IMR-90 (cell line): ENCODE data around the gene ZNF502. TPM values are rescaled to one million over a fixed set of nuclear protein-coding genes. Genes with fewer than 3 reads are reported as not detected.

Source experiments
- ATAC-seq: fragments of 200-7000 bp; cut with Tn5 transposase; 2 replicates; pipeline ENCODE4 v1.9.1; 2020; ENCODE audit warnings: low read depth, mild to moderate bottlenecking, moderate library complexity
- BruUV-seq: library from RNA; stranded (reverse); fragments of 400-500 nt; replicated peaks from 2 replicates; lab custom pipeline; 2021; lab: Mats Ljungman, UMichigan
- CTCF ChIA-PET: fragments of 300-600 bp; formaldehyde crosslinking; extraction: SDS; loops from one replicate; lab custom pipeline; 2021; ENCODE audit warnings: antibody characterized with exemption; lab: Yijun Ruan, JAX
- POLR2A ChIA-PET: fragments of 300-600 bp; sonication (Branson Sonifier 250); formaldehyde crosslinking; loops from one replicate; lab custom pipeline; 2022; ENCODE audit warnings: antibody characterized with exemption; ENCODE audit not compliant: unreplicated experiment; lab: Charles Lee
- DNase-seq: peaks from one replicate; pipeline ENCODE4 v3.0.0; 2013
- H2AFZ ChIP-seq: replicated peaks from 2 replicates; pipeline ENCODE3; 2013; ENCODE audit warnings: low read length, mild to moderate bottlenecking; ENCODE audit not compliant: poor library complexity
- H2AK5ac ChIP-seq: 2 replicates; pipeline ENCODE4 v1.6.1; 2013; ENCODE audit warnings: low read depth, low read length, inconsistent platforms
- H2AK9ac ChIP-seq: replicated peaks from 2 replicates; pipeline ENCODE3; 2013; ENCODE audit warnings: mild to moderate bottlenecking, low read depth, low read length, moderate library complexity; ENCODE audit not compliant: poor library complexity
- H2BK120ac ChIP-seq: 2 replicates; pipeline ENCODE4 v1.6.1; 2013; ENCODE audit warnings: low read depth, low read length, inconsistent platforms
- H2BK15ac ChIP-seq: 3 replicates; pipeline ENCODE4 v1.6.1; 2013; ENCODE audit warnings: low read depth, low read length, inconsistent platforms
- H2BK20ac ChIP-seq: 2 replicates; pipeline ENCODE4 v1.6.1; 2013; ENCODE audit warnings: low read depth, mild to moderate bottlenecking, inconsistent platforms, low read length, moderate library complexity
- H2BK5ac ChIP-seq: 2 replicates; pipeline ENCODE4 v1.6.1; 2013; ENCODE audit warnings: mild to moderate bottlenecking, low read depth, low read length, inconsistent platforms; ENCODE audit not compliant: poor library complexity, severe bottlenecking
- H3K14ac ChIP-seq: replicated peaks from 2 replicates; pipeline ENCODE4 v1.6.1; 2013; ENCODE audit warnings: low read depth, low read length, inconsistent platforms
- H3K18ac ChIP-seq: 2 replicates; pipeline ENCODE4 v1.6.1; 2013; ENCODE audit warnings: low read depth, low read length, control low read depth
- H3K23ac ChIP-seq: 2 replicates; pipeline ENCODE4 v1.6.1; 2013; ENCODE audit warnings: low read depth, low read length, inconsistent platforms
- H3K27ac ChIP-seq: 2 replicates; pipeline ENCODE4 v1.5.1; 2013; ENCODE audit warnings: mild to moderate bottlenecking, control low read depth, low read length; ENCODE audit not compliant: insufficient read depth
- H3K27me3 ChIP-seq: 2 replicates; pipeline ENCODE4 v1.6.1; 2013; ENCODE audit warnings: low read length; ENCODE audit not compliant: control insufficient read depth, insufficient read depth
- H3K36me3 ChIP-seq: 2 replicates; pipeline ENCODE4 v1.6.1; 2013; ENCODE audit warnings: low read length, mixed read lengths; ENCODE audit not compliant: control insufficient read depth, insufficient read depth
- H3K4ac ChIP-seq: 2 replicates; pipeline ENCODE4 v1.6.1; 2013; ENCODE audit warnings: low read depth, low read length, inconsistent platforms
- H3K4me1 ChIP-seq: 2 replicates; pipeline ENCODE4 v1.6.1; 2013; ENCODE audit warnings: low read length, mixed read lengths; ENCODE audit not compliant: control insufficient read depth, insufficient read depth
- H3K4me2 ChIP-seq: 2 replicates; pipeline ENCODE4 v1.6.1; 2013; ENCODE audit warnings: low read depth, mild to moderate bottlenecking, control low read depth, low read length, moderate library complexity
- H3K4me3 ChIP-seq: 2 replicates; pipeline ENCODE4 v1.5.1; 2013; ENCODE audit warnings: low read depth, mild to moderate bottlenecking, control low read depth, low read length, moderate library complexity; ENCODE audit not compliant: insufficient read depth
- H3K56ac ChIP-seq: 2 replicates; pipeline ENCODE4 v1.6.1; 2013; ENCODE audit warnings: low read length, inconsistent platforms; ENCODE audit not compliant: insufficient read depth; ENCODE audit errors: extremely low read depth
- H3K79me1 ChIP-seq, 2 experiments: 2 replicates each; pipeline ENCODE4 v1.6.1; 2013; ENCODE audit warnings: low read length in 2 of 2, inconsistent platforms in 1 of 2, low read depth in 1 of 2
- H3K9ac ChIP-seq: 2 replicates; pipeline ENCODE4 v1.6.1; 2013; ENCODE audit warnings: low read depth, low read length, control low read depth
- H3K9me1 ChIP-seq: 2 replicates; pipeline ENCODE4 v1.6.1; 2013; ENCODE audit warnings: low read length, inconsistent platforms; ENCODE audit not compliant: insufficient read depth
- H3K9me3 ChIP-seq: 2 replicates; pipeline ENCODE4 v1.6.1; 2013; ENCODE audit warnings: low read length; ENCODE audit not compliant: control insufficient read depth, insufficient read depth
- H4K20me1 ChIP-seq: 2 replicates; pipeline ENCODE4 v1.6.1; 2013; ENCODE audit warnings: low read length, inconsistent platforms; ENCODE audit not compliant: insufficient read depth
- H4K5ac ChIP-seq: 2 replicates; pipeline ENCODE4 v1.6.1; 2013; ENCODE audit warnings: mild to moderate bottlenecking, low read depth, low read length, control low read depth
- H4K8ac ChIP-seq, 2 experiments: 2 replicates each; pipeline ENCODE4 v1.6.1; 2013; ENCODE audit warnings: low read depth in 2 of 2, low read length in 2 of 2, control low read depth in 1 of 2, inconsistent platforms in 1 of 2
- H4K91ac ChIP-seq: 2 replicates; pipeline ENCODE4 v1.6.1; 2013; ENCODE audit warnings: low read depth, low read length, inconsistent platforms; ENCODE audit not compliant: insufficient read depth
- CEBPB ChIP-seq: IDR thresholded peaks from 2 replicates; pipeline ENCODE4 v1.6.1; 2012; ENCODE audit warnings: low read depth, low read length, improper control_type of control experiment
- CTCF ChIP-seq: conservative IDR thresholded peaks from 2 replicates; pipeline ENCODE4 v1.5.1; 2012; ENCODE audit warnings: mild to moderate bottlenecking, low read depth, low read length, improper control_type of control experiment
- MXI1 ChIP-seq: IDR thresholded peaks from 2 replicates; pipeline ENCODE4 v1.6.1; 2012; ENCODE audit warnings: low read depth, mild to moderate bottlenecking, low read length, moderate library complexity, borderline replicate concordance
- POLR2A ChIP-seq: IDR thresholded peaks from 2 replicates; pipeline ENCODE4 v1.6.1; 2012; ENCODE audit warnings: mild to moderate bottlenecking, low read depth, low read length
- RAD21 ChIP-seq: IDR thresholded peaks from 2 replicates; pipeline ENCODE4 v1.6.1; 2012; ENCODE audit warnings: low read length, improper control_type of control experiment
- WGBS, 2 experiments: methylation state at CpG; one replicate each; pipeline versions ENCODE4 v1.1.5 to v1.1.7; 2013; ENCODE audit warnings: missing lambda C conversion rate in 2 of 2; ENCODE audit not compliant: insufficient read length in 1 of 2; ENCODE audit errors: extremely low coverage in 2 of 2; 5-methylcytosine and 5-hydroxymethylcytosine counted together
- dilution Hi-C: fragments of 300-500 bp; cut with HindIII; formaldehyde crosslinking; loops from one replicate; pipeline ENCODE4 v1.14.3; 2018; ENCODE audit warnings: low sequenced_read_pairs; ENCODE audit not compliant: unreplicated experiment
- in situ Hi-C: fragments of 300-500 bp; cut with MboI; formaldehyde crosslinking; loops from 3 replicates; pipeline ENCODE4 v1.14.3; 2019; ENCODE audit warnings: low sequenced_read_pairs, inconsistent platforms, mixed read lengths
- intact Hi-C: fragments of 100-400 bp; cut with micrococcal nuclease; formaldehyde crosslinking; loops from 2 replicates; pipeline ENCODE4 v1.10.0; 2022
- polyA plus RNA-seq, 3 experiments: library from polyadenylated mRNA; depleted of rRNA; stranded (reverse); fragments of >200 nt; gene quantifications; 2 replicates each; pipeline ENCODE4 v1.2.3, GENCODE V29; 2012; ENCODE audit warnings: low replicate concordance in 1 of 3
- total RNA-seq: library from RNA; depleted of rRNA; stranded (reverse); fragments of >200 nt; gene quantifications from 2 replicates; pipeline ENCODE4 v1.2.3, GENCODE V29; 2012

The ZNF502 gene
- total and polyA plus RNA-seq, 2 of the 4 experiments (the other 2 are of a cell fraction) = 2.1 to 5.7 TPM

GRCh38 chr3:44761424-44762169 is 49.1 kb downstream of the ZNF502 start, which contains the start of the genes KIAA1143 and KIF15 (continued):
- no peak for TF ChIP-seq CTCF

GRCh38 chr3:44762170-44762677 is 49.8 kb downstream of the ZNF502 start:
- H3K27me3 ChIP-seq = no peaks in the 10 kb centered on the region
- H3K9me1 ChIP-seq = no peaks in the 10 kb centered on the region
- H2AFZ ChIP-seq = peak overlapping the region; percentile 98
- no peaks in the 10 kb centered on the region for H4K20me1 ChIP-seq
- WGBS, 2 experiments = 7% methylated on average over 3 of the region's 9 CpGs; no CpG with 5 or more reads in 1 of the 2 experiments
- peak overlapping the region; percentile 83 for H3K4me2 ChIP-seq
- no peak overlapping the region for H2BK120ac ChIP-seq
- no peak overlapping the region for H2BK15ac ChIP-seq
- H2BK5ac ChIP-seq = peak overlapping the region; percentile 53
- DNase-seq (peak; percentile 12), ATAC-seq (peak; percentile 9)
- intact Hi-C loops = loop anchor here (1.0 to 2.0 kb wide), 2 partner anchors 152 to 229 kb away; no protein-coding TSS in a partner anchor
- H4K5ac ChIP-seq = no peak overlapping the region
- peak overlapping the region; percentile 66 for H3K23ac ChIP-seq
- peak overlapping the region; percentile 6; the same call in 1 of the 2 replicates for H4K91ac ChIP-seq
- ChIA-PET POLR2A (no interaction called here), CTCF (interaction anchor here (0.5 kb wide), 1 partner anchor 215 kb away, joined by 3 read pairs; no protein-coding TSS in a partner anchor)
- BruUV-seq = no TSS peak
- H3K27ac ChIP-seq = peak overlapping the region; percentile 8; the same call in 1 of the 2 replicates
- in situ Hi-C loops = no loop called here
- no peak overlapping the region for H2BK20ac ChIP-seq
- H4K8ac ChIP-seq = peak overlapping the region; percentile 36 to 57; a peak in 3 of 4 replicates
- dilution Hi-C loops = no loop called here
- no peak overlapping the region for H3K18ac ChIP-seq
- H3K56ac ChIP-seq = peak overlapping the region; percentile 59
- peak overlapping the region; percentile 51 for H3K4ac ChIP-seq
- peaks cover 15 to 45% of the 10 kb centered on the region in 2 experiments for H3K79me1 ChIP-seq
- TF ChIP-seq MXI1 = no peak
- no peak for TF ChIP-seq RAD21
- TF ChIP-seq POLR2A = no peak
- 0 out of 2 replicates have a peak, but pooled peaks have one; percentile 9 for TF ChIP-seq CEBPB
- peak overlapping the region; percentile 42 for H3K14ac ChIP-seq
- no peaks in the 10 kb centered on the region for H3K4me1 ChIP-seq
- peaks cover 5% of the 10 kb centered on the region for H3K36me3 ChIP-seq
- peaks cover 5% of the 10 kb centered on the region for H3K9me3 ChIP-seq
- peak overlapping the region; percentile 51 for H3K9ac ChIP-seq
- peak overlapping the region; percentile 74 for H2AK9ac ChIP-seq
- H3K4me3 ChIP-seq = peak overlapping the region; percentile 69
- H2AK5ac ChIP-seq = no peak overlapping the region; the same call in 1 of the 2 replicates
